GM18519 (cell line): Measurements from ENCODE around the gene METTL3.
"Not testable (repeated sequence)": the region's sequence is repeated elsewhere in the genome, so short reads cannot be mapped to it uniquely, and the experiment has no call there.

Experiments used
- ATAC-seq: cut with Tn5 transposase; IDR thresholded peaks from one replicate; pipeline ENCODE4 v1.9.1; 2021; ENCODE audit warnings: mild to moderate bottlenecking, moderate library complexity; ENCODE audit not compliant: unreplicated experiment, low FRiP score

The METTL3 gene

GRCh38 chr14:21510735-21511657, at the start of gene METTL3:
Gene METTL3, minus strand, starts transcription at chr14:21511340. Its CDS starts 117 bp downstream, at chr14:21511223.
- peak; percentile 95 for ATAC-seq

GRCh38 chr14:21558703-21559170, 47.6 kb upstream of the METTL3 start:
- no peak for ATAC-seq

- no peak for ATAC-seq
Measured at GRCh38 chr14:21557084-21557901, 46.2 kb upstream of the METTL3 start.

GRCh38 chr14:21556378-21557083, 45.4 kb upstream of the METTL3 start:
- no peak for ATAC-seq

- ATAC-seq, result no peak
Measured at GRCh38 chr14:21553266-21553665, 42.1 kb upstream of the METTL3 start.

GRCh38 chr14:21544588-21544987, 33.4 kb upstream of the METTL3 start:
- not testable (repeated sequence) for ATAC-seq

GRCh38 chr14:21543963-21544362, 32.8 kb upstream of the METTL3 start:
- no peak for ATAC-seq

- ATAC-seq, result no peak
Measured at GRCh38 chr14:21543521-21543960, 32.4 kb upstream of the METTL3 start.

- no peak for ATAC-seq
Measured at GRCh38 chr14:21541413-21542074, 30.4 kb upstream of the METTL3 start.

- no peak for ATAC-seq
Measured at GRCh38 chr14:21539189-21539940, 28.2 kb upstream of the METTL3 start.

GRCh38 chr14:21537090-21537424, 25.9 kb upstream of the METTL3 start:
- ATAC-seq, result no peak

- ATAC-seq, result no peak
Measured at GRCh38 chr14:21536418-21537089, 25.4 kb upstream of the METTL3 start.

- ATAC-seq, result no peak
Measured at GRCh38 chr14:21535545-21536417, 24.6 kb upstream of the METTL3 start.

GRCh38 chr14:21534576-21534975, 23.4 kb upstream of the METTL3 start:
- no peak for ATAC-seq

- ATAC-seq, result no peak
Measured at GRCh38 chr14:21533294-21533693, 22.2 kb upstream of the METTL3 start.

- no peak for ATAC-seq
Measured at GRCh38 chr14:21529515-21529914, 18.4 kb upstream of the METTL3 start.

- ATAC-seq, result no peak
Measured at GRCh38 chr14:21528381-21529348, 17.5 kb upstream of the METTL3 start.
